H1 (cell line): Measurements from ENCODE around the gene MPHOSPH9.
"Not testable (repeated sequence)": the region's sequence is repeated elsewhere in the genome, so short reads cannot be mapped to it uniquely, and the experiment has no call there.

ENCODE experiments used
- POLR2A ChIP-seq, 2 experiments: IDR thresholded peaks; 1 replicate in 1 of 2; 2 replicates in 1 of 2; pipeline ENCODE4 v1.6.1; 2011; ENCODE audit warnings: low read depth in 2 of 2, low read length in 2 of 2, mild to moderate bottlenecking in 2 of 2; ENCODE audit errors: control extremely low read depth in 1 of 2
- TCF12 ChIP-seq: IDR thresholded peaks from 2 replicates; pipeline ENCODE4 v1.6.1; 2011; ENCODE audit warnings: low read depth, mild to moderate bottlenecking, low read length
- TF ChIP-seq, protein P1 (sequence below), 3 experiments: IDR thresholded peaks; 1 replicate in 2 of 3; 2 replicates in 1 of 3; pipeline versions ENCODE4 v1.5.1 to v1.6.1; 2011; ENCODE audit warnings: low read length in 3 of 3, mild to moderate bottlenecking in 3 of 3, inconsistent platforms in 2 of 3, low read depth in 1 of 3, moderate library complexity in 1 of 3; ENCODE audit not compliant: insufficient read depth in 1 of 3; ENCODE audit errors: control extremely low read depth in 1 of 3
- TF ChIP-seq, protein P2 (sequence below): IDR thresholded peaks from 2 replicates; pipeline ENCODE4 v1.6.1; 2011; ENCODE audit warnings: low read length, improper control_type of control experiment

DNA sequence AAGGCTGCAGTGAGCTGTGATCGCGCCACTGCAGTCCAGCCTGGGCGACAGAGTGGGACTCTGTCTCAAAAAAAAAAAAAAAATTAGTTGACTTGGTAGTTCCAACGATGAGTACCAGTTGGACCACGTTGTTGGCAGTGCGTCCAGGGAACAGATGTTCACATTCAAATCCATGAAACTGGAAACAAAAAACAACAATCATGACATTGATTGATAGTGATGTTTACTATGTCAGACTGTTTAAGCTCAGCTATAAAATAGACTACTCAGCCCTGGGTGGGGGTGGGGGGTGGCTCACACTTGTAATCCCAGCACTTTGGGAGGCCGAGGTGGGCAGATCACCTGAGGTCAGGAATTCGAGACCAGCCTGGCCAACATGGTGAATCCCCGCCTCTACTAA is 19.4 kb upstream of the MPHOSPH9 start:
- TF ChIP-seq POLR2A (IDR thresholded peaks at IDR 0.05; ENCODE audit: control extremely low read depth in 1 of 2, low read depth in 2 of 2, low read length in 2 of 2); TCF12: not testable (repeated sequence)
- TF ChIP-seq, protein P1, sequence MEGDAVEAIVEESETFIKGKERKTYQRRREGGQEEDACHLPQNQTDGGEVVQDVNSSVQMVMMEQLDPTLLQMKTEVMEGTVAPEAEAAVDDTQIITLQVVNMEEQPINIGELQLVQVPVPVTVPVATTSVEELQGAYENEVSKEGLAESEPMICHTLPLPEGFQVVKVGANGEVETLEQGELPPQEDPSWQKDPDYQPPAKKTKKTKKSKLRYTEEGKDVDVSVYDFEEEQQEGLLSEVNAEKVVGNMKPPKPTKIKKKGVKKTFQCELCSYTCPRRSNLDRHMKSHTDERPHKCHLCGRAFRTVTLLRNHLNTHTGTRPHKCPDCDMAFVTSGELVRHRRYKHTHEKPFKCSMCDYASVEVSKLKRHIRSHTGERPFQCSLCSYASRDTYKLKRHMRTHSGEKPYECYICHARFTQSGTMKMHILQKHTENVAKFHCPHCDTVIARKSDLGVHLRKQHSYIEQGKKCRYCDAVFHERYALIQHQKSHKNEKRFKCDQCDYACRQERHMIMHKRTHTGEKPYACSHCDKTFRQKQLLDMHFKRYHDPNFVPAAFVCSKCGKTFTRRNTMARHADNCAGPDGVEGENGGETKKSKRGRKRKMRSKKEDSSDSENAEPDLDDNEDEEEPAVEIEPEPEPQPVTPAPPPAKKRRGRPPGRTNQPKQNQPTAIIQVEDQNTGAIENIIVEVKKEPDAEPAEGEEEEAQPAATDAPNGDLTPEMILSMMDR (IDR thresholded peaks at IDR 0.05; ENCODE audit: control extremely low read depth in 1 of 3, insufficient read depth in 1 of 3, low read depth in 1 of 3, low read length in 3 of 3): not testable (repeated sequence)
- TF ChIP-seq, protein P2, sequence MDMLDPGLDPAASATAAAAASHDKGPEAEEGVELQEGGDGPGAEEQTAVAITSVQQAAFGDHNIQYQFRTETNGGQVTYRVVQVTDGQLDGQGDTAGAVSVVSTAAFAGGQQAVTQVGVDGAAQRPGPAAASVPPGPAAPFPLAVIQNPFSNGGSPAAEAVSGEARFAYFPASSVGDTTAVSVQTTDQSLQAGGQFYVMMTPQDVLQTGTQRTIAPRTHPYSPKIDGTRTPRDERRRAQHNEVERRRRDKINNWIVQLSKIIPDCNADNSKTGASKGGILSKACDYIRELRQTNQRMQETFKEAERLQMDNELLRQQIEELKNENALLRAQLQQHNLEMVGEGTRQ: not testable (repeated sequence)
